ENCODE data around the gene EIF3B. TPM values are rescaled to one million over a fixed set of nuclear protein-coding genes. Genes with fewer than 3 reads are reported as not detected.
"Not testable (repeated sequence)": the region's sequence is repeated elsewhere in the genome, so short reads cannot be mapped to it uniquely, and the experiment has no call there.

EIF3B gene
- total and polyA plus RNA-seq, 10 donors = 78.1 to 150 (median 110) TPM

DNA sequence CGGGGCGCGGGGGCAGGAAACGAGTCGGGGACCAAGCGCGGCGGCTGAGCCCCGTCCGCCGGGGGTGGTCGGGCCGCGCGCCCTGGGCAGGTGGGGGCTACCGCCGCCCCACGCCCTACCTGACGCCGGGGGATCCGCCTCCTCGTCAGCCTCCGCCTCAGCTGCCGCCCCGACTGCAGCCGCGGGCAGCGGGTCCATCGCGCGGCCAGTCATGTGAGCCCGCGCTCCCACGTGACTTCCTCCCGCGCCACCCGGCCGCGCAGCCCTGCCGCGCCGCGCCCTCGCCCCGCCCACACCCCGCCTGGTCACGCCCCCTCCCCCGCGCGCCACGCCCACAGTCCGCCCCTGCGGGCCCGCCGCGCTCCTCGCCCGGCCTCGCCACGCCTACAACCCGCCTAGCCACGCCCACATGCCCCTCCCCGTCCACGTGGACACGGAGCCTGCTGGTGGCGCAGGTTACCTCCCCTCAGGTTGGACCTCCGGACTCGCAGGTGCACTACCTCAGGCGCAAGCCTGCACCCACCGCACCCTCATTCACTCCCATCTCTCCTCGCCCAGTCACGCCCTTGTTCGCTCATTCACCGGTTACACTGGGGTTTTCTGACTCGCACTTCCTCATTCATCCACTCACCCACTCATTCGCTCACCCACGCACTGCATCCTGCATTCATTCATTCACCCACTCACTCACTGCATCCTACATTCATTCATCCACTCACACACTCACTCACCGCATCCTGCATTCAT is 40.2 kb upstream of the EIF3B start, which contains the start of gene SNX8:
Gene SNX8, minus strand, starts transcription at position 233 of the 747 bp plus-strand sequence. Its CDS starts 20 bp downstream, at position 213.
- peak in 1 of 3 donors; percentile 60 for TF ChIP-seq POLR2A (IDR thresholded peaks at IDR 0.05)
- TF ChIP-seq, protein P1, sequence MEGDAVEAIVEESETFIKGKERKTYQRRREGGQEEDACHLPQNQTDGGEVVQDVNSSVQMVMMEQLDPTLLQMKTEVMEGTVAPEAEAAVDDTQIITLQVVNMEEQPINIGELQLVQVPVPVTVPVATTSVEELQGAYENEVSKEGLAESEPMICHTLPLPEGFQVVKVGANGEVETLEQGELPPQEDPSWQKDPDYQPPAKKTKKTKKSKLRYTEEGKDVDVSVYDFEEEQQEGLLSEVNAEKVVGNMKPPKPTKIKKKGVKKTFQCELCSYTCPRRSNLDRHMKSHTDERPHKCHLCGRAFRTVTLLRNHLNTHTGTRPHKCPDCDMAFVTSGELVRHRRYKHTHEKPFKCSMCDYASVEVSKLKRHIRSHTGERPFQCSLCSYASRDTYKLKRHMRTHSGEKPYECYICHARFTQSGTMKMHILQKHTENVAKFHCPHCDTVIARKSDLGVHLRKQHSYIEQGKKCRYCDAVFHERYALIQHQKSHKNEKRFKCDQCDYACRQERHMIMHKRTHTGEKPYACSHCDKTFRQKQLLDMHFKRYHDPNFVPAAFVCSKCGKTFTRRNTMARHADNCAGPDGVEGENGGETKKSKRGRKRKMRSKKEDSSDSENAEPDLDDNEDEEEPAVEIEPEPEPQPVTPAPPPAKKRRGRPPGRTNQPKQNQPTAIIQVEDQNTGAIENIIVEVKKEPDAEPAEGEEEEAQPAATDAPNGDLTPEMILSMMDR (IDR thresholded peaks at IDR 0.05 in 8 of 11, conservative IDR thresholded peaks at IDR 0.05 in 3 of 11) = peak in 5 of 11 experiments; percentile 18 to 30 (median 19)
- TF ChIP-seq POLR2AphosphoS5 (IDR thresholded peaks at IDR 0.05) = peak; percentile 84 to 93 (median 90)
- Histone ChIP-seq H3K27ac (peak within 1 kb of the TSS; percentile 93 to 98 (median 96)), H3K4me1 (peaks cover 14 to 79% (median 52%) of the 10 kb centered on the region in 6 donors), H3K27me3 (replicated peaks in 1 of 7) (no peaks in the 10 kb centered on the region), H3K9me3 (no peaks in the 10 kb centered on the region), H3K36me3 (peaks cover 0 to 7% (median 2%) of the 10 kb centered on the region in 6 donors), H3K4me3 (peak within 1 kb of the TSS; percentile 72 to 97 (median 85))
- WGBS, 5 donors = 0 to 3% (median 1%) methylated on average over 23 to 78 of the region's 78 CpGs
- intact Hi-C loops (cut with DNase I; ENCODE audit: low total_unique reads) = loop anchor here (5.0 kb wide), 1 partner anchor 67 kb away; no protein-coding TSS in a partner anchor
- peak; percentile 98 for DNase-seq

DNA sequence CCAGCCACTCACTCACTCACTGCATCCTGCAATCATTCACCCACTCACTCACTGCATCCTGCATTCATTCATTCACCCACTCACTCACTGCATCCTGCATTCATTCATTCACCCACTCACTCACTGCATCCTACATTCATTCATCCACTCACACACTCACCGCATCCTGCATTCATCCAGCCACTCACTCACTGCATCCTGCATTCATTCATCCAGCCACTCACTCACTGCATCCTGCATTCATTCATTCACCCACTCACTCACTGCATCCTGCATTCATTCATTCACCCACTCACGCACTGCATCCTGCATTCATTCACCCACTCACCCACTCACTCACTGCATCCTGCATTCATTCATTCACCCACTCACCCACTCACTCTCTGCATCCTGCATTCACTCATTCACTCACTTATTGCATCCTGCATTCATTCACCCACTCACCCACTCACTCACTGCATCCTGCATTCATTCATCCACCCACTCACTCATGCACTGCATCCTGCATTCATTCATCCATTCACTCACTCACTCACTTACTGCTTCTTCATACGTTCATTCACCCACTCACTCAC is 39.6 kb upstream of the EIF3B start:
- intact Hi-C loops (cut with DNase I; ENCODE audit: low total_unique reads) = loop anchor here (5.0 kb wide), 1 partner anchor 68 kb away; no protein-coding TSS in a partner anchor
- H3K36me3 ChIP-seq; H3K9me3 ChIP-seq; H3K27me3 ChIP-seq (replicated peaks in 1 of 7); DNase-seq: not testable (repeated sequence)
- WGBS, 5 donors = 72 to 89% (median 80%) methylated on average over 3 of the region's 3 CpGs
- Histone ChIP-seq H3K4me1 (peaks cover 14 to 73% (median 47%) of the 10 kb centered on the region in 6 donors), H3K4me3 (peak overlapping the region in 5 of 8 donors; percentile 41 to 97 (median 88)), H3K27ac (peak overlapping the region in 5 of 8 donors; percentile 95 to 98 (median 96))

DNA sequence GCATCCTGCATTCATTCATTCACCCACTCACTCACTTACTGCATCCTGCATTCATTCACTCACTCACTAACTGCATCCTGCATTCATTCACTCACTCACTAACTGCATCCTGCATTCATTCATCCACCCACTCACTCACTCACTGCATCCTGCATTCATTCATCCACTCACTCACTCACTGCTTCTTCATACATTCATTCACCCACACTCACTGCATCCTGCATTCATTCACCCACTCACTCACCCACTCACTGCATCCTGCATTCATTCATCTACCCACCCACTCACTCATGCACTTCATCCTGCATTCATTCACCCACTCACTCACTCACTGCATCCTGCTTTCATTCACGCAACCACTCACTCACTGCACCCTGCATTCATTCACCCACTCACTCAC is 38.8 kb upstream of the EIF3B start:
- H3K36me3 ChIP-seq = no peaks in the 10 kb centered on the region
- H3K27me3 ChIP-seq (replicated peaks in 1 of 7) = no peaks in the 10 kb centered on the region
- DNase-seq = no peak
- no peak overlapping the region for H3K4me3 ChIP-seq
- H3K27ac ChIP-seq = no peak overlapping the region
- TF ChIP-seq, protein P1 (IDR thresholded peaks at IDR 0.05 in 8 of 11, conservative IDR thresholded peaks at IDR 0.05 in 3 of 11) = no peak
- TF ChIP-seq POLR2AphosphoS5 (IDR thresholded peaks at IDR 0.05) (no peak), POLR2A (IDR thresholded peaks at IDR 0.05) (no peak)
- no peaks in the 10 kb centered on the region for H3K9me3 ChIP-seq
- 81 to 100% (median 89%) methylated on average over 1 of the region's 1 CpG for WGBS, 5 donors
- peaks cover 9 to 65% (median 40%) of the 10 kb centered on the region in 6 donors for H3K4me1 ChIP-seq
- intact Hi-C loops (cut with DNase I; ENCODE audit: low total_unique reads) = no loop called here

DNA sequence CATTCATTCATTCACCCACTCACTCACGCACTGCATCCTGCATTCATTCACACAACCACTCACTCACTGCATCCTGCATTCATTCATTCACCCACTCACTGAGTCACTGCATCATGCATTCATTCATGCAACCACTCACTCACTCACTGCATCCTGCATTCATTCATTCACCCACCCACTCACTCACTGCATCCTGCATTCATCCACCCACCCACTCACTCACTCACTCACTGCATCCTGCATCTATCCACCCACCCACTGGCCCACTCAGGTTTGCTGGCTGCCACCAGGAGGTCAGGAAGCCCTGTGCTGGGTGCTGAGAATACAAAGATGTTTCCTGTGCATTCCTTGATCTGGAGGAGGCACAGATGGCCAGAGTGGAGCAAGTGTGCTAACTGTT is 38.0 kb upstream of the EIF3B start:
- intact Hi-C loops (cut with DNase I; ENCODE audit: low total_unique reads) = no loop called here
- H3K36me3 ChIP-seq = no peaks in the 10 kb centered on the region
- DNase-seq = no peak
- no peaks in the 10 kb centered on the region for H3K27me3 ChIP-seq (replicated peaks in 1 of 7)
- peak overlapping the region in 1 of 8 donors; percentile 71 for H3K27ac ChIP-seq
- WGBS, 5 donors = 91 to 95% (median 94%) methylated on average over 1 of the region's 1 CpG
- peaks cover 4 to 57% (median 33%) of the 10 kb centered on the region in 6 donors for H3K4me1 ChIP-seq
- TF ChIP-seq POLR2AphosphoS5 (IDR thresholded peaks at IDR 0.05) (no peak), POLR2A (IDR thresholded peaks at IDR 0.05) (no peak)
- TF ChIP-seq, protein P1 (IDR thresholded peaks at IDR 0.05 in 8 of 11, conservative IDR thresholded peaks at IDR 0.05 in 3 of 11) = no peak
- H3K4me3 ChIP-seq = no peak overlapping the region
- H3K9me3 ChIP-seq = no peaks in the 10 kb centered on the region

All from spleen (tissue), 11 donors.